Neural cell (in vitro differentiated cells): ENCODE measurements around the gene SIDT1.

ENCODE experiments used
- CTCF ChIP-seq: fragments of 450-650 bp; IDR thresholded peaks from 2 replicates; pipeline ENCODE4 v1.5.1; 2014; ENCODE audit warnings: antibody characterized with exemption, mild to moderate bottlenecking, moderate library complexity; ENCODE audit not compliant: poor library complexity, severe bottlenecking
- EP300 ChIP-seq: fragments of 450-650 bp; conservative IDR thresholded peaks from 2 replicates; pipeline ENCODE4 v1.6.1; 2014; ENCODE audit warnings: antibody characterized with exemption, mild to moderate bottlenecking, moderate library complexity; ENCODE audit not compliant: poor library complexity, severe bottlenecking
- EZH2 ChIP-seq: fragments of 200-600, 300-800 bp; shearing (Covaris generic), sonication (generic); IDR thresholded peaks from 2 replicates; pipeline ENCODE4 v1.6.1; 2014; ENCODE audit warnings: antibody characterized with exemption, low read length, borderline replicate concordance, mild to moderate bottlenecking; ENCODE audit not compliant: insufficient read depth, poor library complexity, severe bottlenecking
- POLR2AphosphoS5 ChIP-seq: IDR thresholded peaks from 2 replicates; pipeline ENCODE4 v1.6.1; 2012
- RAD21 ChIP-seq: fragments of 450-650 bp; conservative IDR thresholded peaks from 2 replicates; pipeline ENCODE4 v1.6.1; 2014; ENCODE audit warnings: antibody characterized with exemption, mild to moderate bottlenecking, moderate library complexity
- REST ChIP-seq: IDR thresholded peaks from 2 replicates; pipeline ENCODE4 v1.6.1; 2012; ENCODE audit warnings: borderline replicate concordance
- SMC3 ChIP-seq: fragments of 450-650 bp; conservative IDR thresholded peaks from 2 replicates; pipeline ENCODE4 v1.6.1; 2014; ENCODE audit warnings: antibody characterized with exemption, mild to moderate bottlenecking, moderate library complexity; ENCODE audit not compliant: poor library complexity
- TAF1 ChIP-seq: IDR thresholded peaks from 2 replicates; pipeline ENCODE4 v1.6.1; 2012; ENCODE audit warnings: low read depth

GRCh38 chr3:113571360-113571759 lies 39.0 kb downstream of the SIDT1 start:
- TF ChIP-seq EZH2 (no peak), CTCF (no peak), POLR2AphosphoS5 (no peak), RAD21 (no peak), REST (no peak), EP300 (no peak), SMC3 (no peak), TAF1 (no peak)
